HG02759 (cell line): Measurements from ENCODE around the gene CBFA2T2.
"Not testable (repeated sequence)": the region's sequence is repeated elsewhere in the genome, so short reads cannot be mapped to it uniquely, and the experiment has no call there.

Source experiments
- ATAC-seq: cut with Tn5 transposase; IDR thresholded peaks from one replicate; pipeline ENCODE4 v1.9.1; 2021; ENCODE audit warnings: mild to moderate bottlenecking, moderate library complexity; ENCODE audit not compliant: unreplicated experiment

The CBFA2T2 gene

DNA sequence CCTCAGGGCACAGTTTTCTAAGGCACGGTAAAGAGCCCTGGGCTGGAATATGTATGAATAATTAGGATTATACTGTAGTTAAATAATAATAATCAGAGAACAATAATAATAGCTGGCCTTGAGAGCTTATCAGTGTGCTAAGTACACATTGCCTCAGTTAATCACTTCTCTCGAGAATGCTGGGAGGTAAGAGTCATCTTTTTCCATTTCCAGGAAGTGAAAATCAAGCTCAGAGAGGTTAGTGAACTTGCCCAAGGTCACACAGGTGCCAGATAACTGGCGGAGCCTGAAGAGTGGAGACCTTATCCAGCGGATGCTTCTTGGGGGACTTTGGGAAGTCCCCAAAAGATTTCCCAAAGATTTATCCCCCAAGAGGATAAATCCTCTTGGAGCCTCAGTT is 19.4 kb upstream of the CBFA2T2 start:
- ATAC-seq = no peak

DNA sequence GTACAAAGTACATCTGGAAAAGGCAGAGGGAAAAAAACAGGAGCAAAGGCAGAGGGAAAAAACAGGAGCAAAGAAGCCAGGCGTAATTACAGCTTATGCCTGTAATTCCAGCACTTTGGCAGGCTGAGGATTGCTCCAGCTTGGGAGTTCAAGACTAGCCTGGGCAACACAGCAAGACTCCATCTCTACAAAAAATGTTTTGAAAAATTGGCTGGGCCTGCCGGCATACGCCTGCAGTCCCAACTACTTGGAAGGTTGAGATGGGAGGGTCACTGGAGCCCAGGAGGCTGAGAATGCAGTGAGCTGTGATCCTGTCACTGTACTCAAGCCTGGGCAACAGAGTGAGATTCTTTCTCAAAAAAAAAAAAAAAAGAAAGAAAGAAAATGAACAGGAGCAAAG is 19.0 kb upstream of the CBFA2T2 start:
- no peak for ATAC-seq

DNA sequence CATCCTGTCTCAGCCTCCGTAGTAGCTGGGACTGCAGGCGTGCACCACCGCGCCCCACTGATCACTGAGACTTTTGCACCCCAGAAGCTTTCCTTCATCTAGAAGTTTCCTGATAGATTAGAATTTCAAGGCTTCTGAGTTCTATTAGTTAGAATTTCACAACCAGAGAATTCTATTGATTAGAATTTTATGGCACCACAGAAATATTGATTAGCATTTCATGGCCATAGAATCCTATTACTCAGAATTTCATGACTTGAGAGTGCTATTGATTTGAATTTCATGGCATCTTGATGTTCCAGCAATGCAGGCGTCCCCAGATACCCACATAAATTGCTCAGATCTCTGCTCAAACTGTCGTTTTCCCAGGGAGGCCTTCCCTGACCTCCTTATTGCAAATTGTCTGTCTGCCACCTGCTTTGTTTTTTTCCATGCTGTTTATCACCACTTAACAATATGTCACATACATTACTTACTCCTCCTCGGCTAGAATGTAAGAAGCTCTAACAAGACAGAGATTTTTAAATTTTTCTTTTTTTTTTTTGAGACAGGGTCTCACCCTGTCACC is 16.9 kb upstream of the CBFA2T2 start:
- ATAC-seq = no peak

DNA sequence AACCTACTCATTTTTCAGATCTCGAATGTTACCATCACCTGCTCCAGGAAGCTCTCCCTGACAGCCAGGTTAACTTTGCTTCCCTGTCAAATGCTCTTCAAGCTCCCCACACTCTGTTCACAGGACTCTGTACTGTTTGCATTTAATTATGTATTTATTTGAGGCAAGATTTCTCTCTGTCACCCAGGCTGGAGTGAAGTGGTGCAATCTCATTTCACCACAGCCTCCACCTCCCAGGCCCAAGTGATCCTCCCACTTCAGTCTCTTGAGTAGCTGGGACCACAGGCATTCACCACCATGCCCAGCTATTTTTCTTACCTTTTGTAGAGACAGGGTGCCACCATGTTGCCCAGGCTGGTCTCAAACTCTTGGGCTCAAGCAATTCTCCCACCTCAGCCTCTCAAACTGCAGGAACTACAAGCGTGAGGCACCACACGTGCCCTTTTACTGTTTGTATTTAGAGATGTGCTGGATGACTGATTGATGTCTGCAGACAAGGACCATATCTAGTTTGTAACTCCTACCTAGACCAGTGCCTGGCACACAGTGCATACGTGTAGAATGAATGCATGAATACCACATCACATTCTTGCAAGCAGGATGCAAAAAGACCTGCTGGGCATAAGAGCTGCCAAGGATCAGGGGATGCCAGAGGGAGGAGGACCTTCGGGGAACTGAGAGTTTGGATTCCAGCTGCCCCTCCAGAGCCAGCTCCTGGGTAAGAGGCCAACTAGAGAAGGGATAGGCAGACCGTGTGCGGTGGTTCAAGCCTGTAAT is 15.6 kb upstream of the CBFA2T2 start:
- ATAC-seq = no peak

DNA sequence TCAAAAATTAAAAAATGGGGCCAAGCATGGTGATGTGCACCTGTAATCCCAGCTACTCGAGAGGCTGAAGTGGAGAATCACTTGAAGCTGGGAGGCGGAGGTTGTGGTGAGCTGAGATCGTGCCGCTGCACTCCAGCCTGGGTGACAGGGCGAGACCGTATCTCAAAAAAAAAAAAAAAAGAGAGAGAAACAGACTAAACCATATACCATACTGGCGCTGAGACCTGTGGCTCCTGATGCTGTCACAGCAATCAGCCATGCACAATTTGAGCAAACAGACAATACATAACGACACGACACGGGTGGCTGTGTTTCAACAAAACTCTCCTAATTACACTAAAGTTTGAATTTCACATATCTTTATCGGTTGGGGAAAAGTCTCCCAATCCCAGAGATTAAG is 14.9 kb upstream of the CBFA2T2 start:
- ATAC-seq = no peak

DNA sequence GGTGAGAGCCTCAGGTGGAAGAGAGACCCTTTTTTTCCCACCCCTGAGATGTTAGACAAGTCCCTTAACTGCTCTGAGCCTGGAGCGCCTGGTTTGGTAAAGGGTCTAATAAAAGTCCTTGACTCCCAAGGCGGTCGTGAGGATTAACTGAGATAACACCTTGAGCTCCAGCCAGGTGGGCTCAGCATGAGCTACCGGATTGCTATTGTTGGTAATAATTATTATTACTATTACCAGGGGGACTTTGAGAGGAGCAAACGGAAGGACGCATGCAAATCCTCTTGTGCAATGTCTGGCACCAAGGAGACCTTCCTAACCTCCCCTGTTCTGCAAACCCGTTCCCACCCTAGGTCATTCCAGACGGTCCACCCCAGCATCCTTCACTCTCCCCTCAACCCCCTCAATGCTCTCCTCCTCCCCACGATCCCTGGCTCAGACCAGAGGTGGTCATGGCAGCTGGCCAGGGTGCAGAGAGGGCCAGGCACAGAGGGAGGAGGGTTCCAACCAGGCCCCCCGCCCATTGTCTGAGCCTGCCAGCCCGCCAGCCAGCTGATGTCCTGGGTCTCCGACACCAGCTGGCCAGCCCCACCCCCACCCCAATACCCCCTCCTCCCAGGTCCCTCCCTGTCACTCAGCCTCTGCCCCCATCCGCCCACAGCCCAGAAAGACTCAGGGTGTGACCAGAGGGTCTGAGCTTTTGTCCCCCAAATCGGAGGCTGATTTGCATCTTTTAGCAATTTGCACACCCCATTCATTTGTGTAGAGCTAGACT is 14.3 kb upstream of the CBFA2T2 start:
- no peak for ATAC-seq

DNA sequence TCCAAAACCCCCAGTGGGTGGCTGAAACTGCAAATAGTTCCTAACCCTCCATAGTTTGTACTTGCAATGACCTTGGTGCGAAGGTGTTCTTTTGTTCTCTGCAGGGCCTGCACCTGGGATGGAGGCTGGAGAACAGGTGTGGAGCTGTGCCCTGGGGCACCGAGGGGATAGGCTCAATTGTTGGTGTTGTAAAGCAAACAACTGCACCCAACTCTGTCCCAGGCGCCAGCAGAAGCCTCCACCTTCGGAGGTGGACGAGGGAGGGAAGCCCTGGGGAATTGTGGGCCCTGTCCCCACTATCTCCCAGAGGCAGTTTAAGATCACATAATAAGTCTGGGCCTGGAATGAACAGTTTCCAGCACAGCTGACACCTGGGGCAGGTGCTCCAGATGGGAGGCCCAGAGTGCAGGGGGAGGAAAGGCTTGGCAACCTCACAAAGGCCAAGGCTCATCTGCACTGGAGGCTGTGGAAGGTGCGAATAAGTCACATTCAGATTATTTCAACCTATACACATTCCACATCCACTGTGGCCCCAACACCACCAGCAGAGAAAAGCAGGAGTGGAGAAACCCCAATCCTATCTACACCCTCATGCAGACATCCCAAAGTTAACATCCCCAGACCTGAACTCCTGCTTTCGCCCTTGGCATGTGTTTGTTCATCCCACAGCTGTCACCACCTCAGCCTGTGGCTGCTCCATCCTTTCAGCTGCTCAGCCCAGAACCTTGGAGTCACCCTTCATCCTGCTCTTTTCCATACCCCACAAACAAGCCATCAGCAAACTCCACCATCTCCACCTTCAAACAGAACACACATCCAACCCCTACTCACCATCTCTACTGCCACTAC is 12.3 kb upstream of the CBFA2T2 start:
- no peak for ATAC-seq

DNA sequence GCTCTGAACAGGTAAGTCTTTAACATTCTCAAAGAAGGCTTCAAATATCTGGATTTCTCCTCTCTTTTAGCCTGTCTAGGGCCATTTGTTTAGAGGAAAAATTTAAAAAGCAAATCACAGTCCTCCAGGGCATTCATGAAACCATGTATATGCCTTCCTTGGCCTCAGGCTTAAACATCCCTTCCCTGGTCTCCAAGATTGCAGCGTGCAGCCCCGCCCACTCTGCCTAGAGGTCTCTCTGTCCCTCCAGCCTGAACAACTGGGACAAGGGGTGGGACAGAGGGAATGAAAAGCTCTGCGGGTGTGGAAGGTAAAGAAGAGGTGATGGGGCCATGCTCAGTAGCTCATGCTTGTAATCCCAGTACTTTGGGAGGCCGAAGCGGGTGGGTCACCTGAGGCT is 9.8 kb upstream of the CBFA2T2 start:
- ATAC-seq = no peak

DNA sequence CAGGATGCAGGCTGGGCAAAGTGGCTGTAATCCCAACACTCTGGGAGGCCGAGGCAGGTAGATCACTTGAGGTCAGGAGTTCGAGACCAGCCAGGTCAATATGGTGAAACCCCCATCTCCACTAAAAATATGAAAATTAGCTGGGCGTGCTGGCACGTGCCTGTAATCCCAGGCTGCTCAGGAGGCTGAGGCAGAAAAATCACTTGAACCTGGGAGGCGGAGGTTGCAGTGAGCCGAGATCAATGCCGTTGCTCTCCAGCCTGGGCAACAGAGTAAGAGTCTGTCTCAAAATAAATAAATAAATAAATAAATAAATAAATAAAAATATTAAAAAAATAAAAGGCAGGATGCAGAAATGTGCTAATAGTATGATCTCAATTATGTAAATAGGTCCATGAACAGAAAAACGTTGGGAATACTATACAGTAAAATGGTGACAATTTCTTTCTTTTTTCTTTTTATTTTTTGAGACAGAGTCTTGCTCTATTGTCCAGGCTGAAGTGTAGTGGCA is 8.4 kb upstream of the CBFA2T2 start:
- no peak for ATAC-seq

DNA sequence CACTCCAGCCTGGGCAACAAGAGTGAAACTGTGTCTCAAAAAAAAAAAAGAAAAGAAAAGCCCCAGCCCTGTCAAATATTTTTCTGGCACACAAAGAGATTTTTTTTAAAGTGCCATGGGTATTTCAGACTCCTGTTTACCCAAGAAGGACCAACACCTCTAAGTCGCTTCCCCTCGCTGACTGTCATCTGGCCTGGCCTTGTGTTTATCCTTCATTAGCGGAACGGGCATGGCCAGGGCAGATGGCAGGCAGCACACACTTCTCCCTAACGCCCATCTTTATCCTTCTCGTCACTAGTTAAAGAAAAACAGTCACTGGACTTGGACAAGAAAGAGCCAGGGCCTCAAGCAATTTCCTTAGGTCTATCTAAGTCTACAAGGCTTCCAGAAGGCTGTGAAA is 7.3 kb upstream of the CBFA2T2 start:
- no peak for ATAC-seq

DNA sequence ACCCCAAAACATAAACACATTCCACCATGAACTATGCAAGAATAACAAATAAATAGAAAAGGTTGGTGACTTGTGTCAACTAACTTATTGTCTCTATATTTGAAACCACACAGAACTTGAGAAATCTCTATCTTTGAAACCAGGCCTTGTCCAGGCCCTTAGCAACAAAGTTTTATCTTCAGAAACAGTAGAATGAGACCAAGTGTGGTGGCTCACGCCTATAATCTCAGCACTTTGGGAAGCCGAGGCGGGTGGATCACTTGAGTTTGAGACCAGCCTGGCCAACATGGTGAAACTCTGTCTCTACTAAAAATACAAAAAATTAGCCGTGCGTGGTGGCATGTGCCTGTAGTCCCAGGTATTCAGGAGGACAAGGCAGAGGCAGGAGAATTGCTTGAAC is 6.7 kb upstream of the CBFA2T2 start:
- ATAC-seq = not testable (repeated sequence)

DNA sequence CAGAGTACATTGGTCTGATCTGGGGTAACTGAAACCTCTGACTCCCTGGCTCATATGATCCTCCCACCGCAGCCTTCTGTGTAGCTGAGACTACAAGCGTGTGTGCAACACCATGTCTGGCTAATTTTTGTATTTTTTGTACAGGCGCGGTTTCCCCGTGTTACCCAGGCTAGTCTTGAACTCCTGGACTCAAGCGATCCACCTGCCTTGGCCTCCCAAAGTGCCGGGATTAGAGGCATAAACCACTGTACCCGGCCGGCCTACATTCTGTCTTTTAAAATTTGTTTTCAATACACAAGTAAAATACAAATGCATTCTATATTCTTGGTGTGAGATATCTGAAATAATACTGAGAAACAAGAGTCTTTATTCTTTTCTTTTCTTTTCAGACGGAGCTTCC is 1.7 kb upstream of the CBFA2T2 start:
- ATAC-seq = no peak

DNA sequence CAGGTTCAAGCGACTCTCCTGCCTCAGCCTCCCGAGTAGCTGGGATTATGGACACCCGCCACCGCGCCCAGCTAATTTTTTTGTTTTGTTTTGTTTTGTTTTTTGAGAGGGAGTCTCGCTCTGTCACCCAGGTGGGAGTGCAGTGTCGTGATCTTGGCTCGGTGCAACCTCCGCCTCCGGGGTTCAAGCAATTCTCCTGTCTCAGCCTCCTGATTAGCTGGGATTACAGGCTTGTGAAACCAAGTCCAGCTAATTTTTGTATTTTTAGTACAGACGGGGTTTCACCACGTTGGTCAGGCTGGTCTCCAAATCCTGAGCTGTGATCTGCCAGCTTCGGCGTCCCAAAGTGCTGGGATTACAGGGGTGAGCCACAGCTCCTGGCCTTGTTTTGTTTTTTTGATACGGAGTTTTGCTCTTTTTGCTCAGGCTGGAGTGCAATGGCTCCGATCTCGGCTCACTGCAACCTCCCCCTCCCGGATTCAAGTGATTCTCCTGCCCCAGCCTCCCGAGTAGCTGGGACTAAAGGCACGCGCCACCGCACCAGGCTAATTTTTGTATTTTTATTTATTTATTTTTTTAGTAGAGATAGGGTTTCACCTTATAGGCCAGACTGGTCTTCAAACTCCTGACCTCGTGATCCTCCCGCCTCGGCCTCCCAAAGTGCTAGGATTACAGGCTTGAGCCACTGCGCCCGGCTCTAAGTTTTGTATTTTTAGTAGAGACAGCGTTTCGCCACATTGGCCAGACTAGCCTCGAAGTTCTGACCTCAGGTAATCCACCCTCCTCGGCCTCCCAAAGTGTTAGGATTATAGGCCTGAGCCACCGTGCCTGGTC is 1.0 kb upstream of the CBFA2T2 start:
- ATAC-seq = not testable (repeated sequence)

DNA sequence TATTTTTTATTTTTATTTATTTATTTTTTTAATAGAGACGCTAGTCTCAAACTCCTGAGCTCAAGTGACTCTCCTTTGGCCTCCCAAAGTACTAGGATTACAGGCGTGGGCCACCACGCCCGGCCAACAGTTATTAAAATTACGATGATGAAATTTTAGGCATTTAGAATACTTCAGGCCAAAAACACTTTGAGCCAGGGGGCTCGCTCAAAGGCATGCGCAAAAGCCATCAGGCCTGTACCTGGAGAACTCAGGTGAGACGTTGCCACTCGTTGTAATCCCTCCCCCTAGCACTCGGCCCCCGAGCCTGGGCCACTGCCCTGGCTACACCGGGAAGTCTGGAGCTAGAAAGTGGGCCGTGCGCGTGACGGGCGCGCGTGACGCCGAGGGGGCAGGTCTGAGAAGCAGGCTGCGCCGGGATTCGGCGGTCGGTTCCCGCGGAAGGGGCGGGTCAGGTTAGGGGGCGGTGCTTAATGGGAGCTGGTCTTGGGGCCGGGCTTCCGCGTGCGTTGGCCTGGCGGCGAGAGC is 337 bp upstream of the CBFA2T2 start:
- ATAC-seq = peak; percentile 96

DNA sequence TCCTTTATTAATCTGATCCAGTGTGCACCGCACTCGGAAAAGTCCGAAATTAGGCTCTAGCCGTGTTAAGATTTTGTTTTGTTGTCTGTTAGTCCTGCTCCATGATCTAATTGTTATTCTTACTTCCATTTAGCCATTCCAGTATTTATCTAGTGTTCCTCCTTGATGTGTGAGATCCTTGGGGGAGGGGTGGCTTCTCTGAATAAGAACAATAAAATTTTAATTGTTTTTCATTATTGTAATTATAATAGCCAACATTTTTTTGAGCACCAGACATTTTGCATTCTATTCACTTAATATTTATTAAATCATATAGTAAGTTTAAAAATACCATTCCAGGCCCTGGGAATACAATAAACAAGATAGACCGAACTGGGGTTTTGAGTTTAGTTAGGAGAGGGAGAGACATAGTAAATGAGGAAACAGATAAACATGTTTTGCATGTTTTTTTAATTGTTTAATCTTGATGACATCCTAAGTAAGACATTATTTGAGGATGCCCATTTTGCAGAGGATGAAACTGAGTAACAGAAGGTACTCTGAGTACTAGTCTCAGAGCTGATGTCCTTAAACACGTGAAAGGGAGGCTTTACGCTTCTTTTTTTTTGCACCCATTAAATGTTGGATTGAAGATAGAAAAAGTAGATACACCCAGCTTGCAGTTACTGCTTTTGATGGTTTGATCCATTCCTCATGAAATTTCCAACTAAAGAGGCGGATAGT is 1.2 kb downstream of the CBFA2T2 start:
- no peak for ATAC-seq

DNA sequence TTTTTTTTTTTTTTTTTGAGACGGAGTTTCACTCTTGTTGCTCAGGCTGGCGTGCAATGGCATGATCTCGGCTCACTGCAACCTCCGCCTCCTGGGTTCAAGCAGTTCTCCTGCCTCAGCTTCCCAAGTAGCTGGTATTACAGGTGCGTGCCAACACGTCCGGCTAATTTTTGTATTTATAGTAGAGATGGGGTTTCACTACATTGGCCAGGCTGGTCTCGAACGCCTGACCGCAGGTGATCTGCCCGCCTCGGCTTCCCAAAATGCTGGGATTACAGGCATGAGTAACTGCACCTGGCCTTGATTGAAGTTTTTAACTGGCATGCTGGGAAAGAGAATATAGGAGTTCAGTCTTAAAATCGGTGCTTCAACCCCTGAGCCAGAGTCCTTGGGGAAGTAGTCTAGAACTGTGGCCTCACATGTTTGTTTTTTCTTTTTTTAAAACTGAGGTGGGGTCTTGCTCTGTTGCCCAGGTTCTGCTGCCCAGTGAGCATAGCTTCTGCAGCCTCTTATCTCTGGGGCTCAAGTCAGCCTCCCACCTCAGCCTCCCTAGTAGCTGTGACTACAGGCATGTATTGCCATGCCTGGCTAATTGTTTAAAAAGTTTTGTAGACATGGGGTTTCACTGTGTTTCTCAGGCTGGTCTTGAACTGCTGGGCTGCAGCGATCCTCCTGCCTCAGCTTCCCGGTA is 3.3 kb downstream of the CBFA2T2 start:
- no peak for ATAC-seq

DNA sequence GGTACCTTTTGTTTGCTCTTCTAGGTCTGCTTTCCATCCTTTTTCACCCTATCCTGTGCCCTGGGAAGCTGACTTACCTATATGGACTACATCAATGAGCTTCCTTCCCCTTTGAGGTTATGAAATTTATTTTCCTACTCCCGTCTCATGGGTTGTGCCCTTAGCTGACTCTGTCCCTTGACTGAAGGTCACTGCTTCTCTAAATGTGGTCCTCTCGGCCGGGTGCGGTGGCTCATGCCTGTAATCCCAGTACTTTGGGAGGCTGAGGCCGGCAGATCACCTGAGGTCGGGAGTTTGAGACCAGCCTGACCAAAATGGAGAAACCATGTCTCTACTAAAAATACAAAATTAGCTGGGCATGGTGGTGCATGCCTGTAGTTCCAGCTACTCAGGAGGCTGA is 6.9 kb downstream of the CBFA2T2 start:
- ATAC-seq = not testable (repeated sequence)

DNA sequence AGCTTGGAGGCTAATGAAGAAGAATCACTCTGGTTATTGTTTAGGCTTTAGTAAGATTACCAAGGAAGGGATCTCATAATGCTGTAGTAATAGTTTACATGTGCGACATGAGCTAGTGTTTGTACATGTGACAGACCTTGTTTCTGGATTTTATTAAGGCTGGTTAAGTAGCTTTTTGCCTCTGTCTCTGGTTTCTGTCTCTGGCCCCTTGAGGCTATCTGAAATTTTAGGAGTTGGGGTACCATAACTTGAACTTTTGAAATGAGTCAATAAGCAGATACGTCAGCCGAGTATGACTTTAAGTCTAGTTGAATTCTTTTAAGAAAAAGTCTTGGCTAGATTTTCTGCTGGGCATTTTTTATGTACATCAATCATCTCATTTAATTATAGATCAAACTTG is 9.5 kb downstream of the CBFA2T2 start:
- ATAC-seq = no peak

DNA sequence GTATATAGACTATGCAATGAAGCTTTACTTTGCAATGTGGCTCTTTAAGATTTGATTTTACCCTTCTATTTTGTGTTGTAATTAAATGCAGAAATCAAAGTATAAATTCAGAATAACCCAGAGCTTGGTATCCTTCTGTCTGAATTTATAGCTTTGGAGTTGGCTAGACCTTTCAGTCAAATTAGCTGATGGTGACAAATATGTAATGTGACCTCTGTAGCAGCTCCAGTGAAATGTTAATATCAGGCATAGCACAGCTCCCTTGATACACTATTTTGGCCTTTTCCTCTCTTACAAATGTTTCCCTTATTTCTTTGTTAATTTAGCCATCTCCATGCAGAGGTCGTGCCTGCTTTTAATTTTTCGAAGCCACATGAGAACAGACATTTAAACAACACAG is 11.1 kb downstream of the CBFA2T2 start:
- ATAC-seq = no peak
